GM19328 (cell line): ENCODE results near the gene IGFBP6.

Experiments
- ATAC-seq: cut with Tn5 transposase; IDR thresholded peaks from one replicate; pipeline ENCODE4 v1.9.1; 2021; ENCODE audit warnings: mild to moderate bottlenecking, moderate library complexity; ENCODE audit not compliant: unreplicated experiment

Gene IGFBP6

GRCh38 chr12:53115891-53116648 lies 18.6 kb downstream of the IGFBP6 start:
- ATAC-seq = no peak

DNA sequence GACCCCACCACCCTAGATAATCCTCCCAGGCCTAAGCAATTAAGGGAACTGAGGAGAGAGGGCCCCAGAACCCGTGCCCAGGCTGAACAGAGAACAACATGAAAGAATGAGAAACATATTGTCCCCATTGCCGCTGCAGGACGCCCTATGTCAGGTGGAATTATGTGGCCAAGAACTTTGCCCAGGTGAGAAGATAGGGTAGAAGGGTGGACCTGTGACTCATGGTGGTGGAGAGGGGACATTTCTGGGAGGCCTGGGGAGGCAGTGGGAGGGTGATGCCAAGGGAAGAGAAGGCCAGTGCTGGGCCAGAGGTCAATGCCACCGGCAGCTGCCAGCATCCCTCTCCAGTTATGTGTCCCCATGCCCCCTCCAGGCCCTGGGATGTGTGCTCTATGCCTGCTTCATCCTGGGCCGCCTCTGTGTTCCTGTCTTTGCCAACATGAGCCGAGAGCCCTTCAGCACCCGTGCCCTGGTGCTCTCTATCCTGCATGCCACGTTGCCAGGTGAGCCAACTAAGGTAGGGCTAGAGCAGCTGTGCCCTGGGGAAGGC lies 21.4 kb downstream of the IGFBP6 start:
- no peak for ATAC-seq

DNA sequence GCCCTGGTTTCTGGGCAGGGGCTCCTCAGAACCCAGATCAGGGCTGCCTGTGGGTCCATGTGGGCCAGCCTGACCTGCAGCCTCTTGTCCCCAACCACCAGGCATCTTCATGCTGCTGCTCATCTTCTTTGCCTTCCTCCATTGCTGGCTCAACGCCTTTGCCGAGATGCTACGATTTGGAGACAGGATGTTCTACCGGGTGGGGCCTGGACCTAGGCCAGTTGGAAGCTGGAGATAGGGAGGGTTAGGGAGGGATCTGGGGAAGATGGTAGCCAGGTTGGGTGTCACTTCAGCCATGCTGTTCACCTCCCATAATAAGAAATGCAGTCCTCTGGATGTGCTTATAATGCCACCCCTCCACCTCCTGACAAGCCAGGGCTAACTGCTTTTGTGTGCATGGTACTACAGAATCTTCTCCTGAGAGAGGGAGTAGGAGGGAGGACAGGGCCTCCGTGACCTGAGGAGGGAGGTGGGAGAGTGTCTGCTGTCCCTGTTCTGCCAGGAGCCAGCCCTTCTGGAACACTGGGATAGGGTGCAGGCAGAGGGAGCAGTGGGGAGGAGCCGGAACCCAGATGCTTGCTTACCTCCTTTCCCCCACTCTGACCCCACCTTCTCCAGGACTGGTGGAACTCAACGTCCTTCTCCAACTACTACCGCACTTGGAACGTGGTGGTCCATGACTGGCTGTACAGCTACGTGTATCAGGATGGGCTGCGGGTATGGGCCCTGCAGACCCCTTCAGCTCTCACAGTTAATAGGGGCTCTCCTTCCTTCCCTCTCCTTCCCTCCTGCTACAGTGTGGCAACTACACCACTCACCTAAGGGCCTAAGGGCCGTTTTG lies 23.4 kb downstream of the IGFBP6 start:
- ATAC-seq = no peak

DNA sequence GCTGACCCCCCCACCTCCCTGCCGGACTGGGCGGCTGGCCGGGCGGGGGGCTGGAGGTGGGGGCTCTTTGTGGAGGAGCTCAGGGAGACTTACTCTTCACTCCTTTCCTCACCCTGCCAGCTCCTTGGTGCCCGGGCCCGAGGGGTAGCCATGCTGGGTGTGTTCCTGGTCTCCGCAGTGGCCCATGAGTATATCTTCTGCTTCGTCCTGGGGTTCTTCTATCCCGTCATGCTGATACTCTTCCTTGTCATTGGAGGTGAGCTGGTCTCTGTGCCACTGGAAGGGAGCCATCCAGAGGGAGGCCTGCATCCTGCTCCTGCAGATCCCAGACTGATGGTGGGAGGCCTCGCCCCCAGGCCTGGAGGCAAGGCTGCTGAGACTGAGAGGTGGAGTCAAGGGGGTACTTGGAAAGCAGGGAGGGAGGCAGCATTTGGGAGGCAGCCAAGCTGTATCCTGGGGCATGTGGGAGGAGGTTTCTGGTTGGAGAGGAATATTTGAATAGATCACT lies 25.5 kb downstream of the IGFBP6 start:
- ATAC-seq = no peak

GRCh38 chr12:53123578-53124351 lies 26.3 kb downstream of the IGFBP6 start:
- no peak for ATAC-seq

- ATAC-seq = no peak
Observed at GRCh38 chr12:53124352-53124723, 26.9 kb downstream of the IGFBP6 start.

GRCh38 chr12:53127169-53127568 lies 29.7 kb downstream of the IGFBP6 start:
- ATAC-seq = no peak

DNA sequence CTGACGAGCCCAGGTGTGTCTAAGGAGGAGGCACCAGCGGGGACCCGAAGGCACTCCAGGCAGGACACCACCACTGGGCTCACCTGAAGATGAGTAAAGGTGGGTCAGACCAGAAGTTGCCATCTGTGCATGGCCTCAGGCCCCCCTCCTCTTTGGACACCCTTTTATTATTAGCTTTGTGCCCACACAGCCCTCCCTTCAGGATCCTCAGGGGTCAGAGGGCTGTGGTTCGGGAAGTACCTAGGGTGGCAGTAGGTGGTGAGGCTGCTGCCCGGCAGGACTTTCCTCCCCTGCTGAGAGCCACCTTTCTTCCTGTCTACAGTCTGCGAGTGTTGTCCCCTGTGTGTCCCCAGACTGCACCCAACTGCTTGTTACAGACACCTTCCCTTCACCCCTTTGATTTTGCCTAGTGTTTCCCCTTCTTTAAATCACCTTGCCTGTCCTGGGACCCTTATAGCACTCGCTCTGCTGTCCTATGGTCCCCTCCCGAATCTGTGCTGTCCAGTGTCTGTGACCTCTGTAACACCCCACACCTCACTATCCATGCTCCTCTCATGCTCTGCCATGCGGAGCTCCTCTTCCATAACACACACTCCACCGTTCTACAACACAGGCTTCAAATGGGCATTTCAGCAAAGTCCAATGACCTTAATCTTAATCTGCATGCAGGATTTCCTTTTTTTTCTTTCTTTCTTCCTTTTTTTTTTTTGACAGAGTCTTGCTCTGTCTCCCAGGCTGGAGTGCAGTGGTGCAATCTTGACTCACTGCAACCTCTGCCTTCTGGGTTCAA lies 31.5 kb downstream of the IGFBP6 start:
- no peak for ATAC-seq

- ATAC-seq = no peak
Observed at GRCh38 chr12:53131844-53132243, 34.4 kb downstream of the IGFBP6 start.

GRCh38 chr12:53133722-53134121 lies 36.3 kb downstream of the IGFBP6 start:
- no peak for ATAC-seq

- ATAC-seq = no peak
Observed at GRCh38 chr12:53143355-53143754, 45.9 kb downstream of the IGFBP6 start.

DNA sequence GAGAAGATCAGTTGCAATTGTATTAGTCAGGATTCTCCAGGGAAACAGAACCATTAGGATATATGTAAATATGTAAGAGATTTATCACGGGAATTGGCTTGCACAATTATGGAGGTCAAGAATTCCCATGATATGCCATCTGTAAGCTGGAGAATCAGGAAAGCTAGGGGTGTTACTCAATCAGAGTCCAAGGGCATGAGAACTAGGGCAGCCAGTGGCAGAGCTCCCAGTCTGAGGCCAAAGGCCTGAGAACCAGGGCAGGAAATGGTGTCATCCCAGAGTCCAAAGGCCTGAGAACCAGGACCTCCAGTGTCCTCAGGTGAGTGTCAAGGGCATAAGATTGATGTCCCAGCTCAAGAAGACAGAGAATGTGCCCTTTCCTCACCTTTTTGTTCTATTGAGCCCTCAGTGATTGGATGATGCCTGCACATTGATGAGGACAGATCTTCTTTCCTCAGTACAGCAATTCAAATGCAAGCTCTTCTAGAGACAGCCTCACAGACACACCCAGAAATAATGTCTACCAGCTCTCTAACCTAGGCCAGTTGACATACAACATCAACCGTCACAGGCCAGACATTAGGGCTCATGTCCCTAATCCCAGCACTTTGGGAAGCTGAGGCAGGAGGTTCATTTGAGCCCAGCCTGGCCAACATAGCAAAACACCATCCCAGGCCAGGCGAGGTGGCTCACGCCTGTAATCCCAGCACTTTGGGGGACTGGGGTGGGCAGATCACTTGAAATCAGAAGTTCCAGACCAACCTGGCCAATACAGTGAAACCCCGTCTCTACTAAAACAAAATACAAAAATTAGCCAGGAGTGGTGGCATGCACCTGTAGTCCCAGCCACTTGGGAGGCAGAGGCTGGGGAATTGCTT lies 48.2 kb downstream of the IGFBP6 start:
- ATAC-seq = no peak

GRCh38 chr12:53147181-53147580 lies 49.7 kb downstream of the IGFBP6 start:
- ATAC-seq = no peak

DNA sequence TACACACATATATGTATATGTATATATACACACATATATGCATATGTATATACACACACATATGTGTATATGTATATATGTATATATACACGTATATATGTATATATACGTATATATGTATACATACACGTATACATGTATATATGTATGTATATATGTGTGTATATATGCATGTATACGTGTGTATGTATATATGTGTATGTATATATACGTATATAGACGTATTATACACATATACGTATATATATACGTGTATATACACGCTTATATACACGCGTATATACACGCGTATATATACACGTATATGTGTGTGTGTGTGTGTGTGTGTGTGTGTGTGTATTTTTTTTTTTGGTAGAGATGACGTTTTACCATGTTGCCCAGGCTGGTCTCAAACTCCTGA lies 50.2 kb downstream of the IGFBP6 start:
- no peak for ATAC-seq

DNA sequence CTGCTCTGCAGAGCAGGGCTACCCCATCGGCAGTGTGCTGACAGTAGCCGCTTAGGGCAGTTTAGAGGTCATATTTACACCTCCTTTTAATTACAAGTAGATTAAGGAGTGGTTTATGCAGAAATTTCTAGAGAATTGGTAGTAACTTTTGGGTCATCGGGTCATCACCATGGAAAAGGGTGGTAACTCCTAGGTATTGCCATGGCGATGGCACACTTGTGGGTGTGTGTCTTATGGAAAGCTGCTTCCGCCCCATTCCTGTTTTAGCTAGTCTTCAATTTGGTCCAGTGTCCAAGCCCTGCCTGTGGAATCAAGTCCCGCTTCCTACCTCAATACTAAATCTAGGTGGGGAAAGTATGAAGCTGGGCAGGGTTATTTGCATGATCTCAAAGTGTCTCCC lies 53.6 kb downstream of the IGFBP6 start:
- ATAC-seq = no peak
